ENCODE data around the gene RERE. TPM values are rescaled to one million over a fixed set of nuclear protein-coding genes. Genes with fewer than 3 reads are reported as not detected.

RERE gene
- total RNA-seq, 2 donors from 2014 or later = 102 to 108 TPM

DNA sequence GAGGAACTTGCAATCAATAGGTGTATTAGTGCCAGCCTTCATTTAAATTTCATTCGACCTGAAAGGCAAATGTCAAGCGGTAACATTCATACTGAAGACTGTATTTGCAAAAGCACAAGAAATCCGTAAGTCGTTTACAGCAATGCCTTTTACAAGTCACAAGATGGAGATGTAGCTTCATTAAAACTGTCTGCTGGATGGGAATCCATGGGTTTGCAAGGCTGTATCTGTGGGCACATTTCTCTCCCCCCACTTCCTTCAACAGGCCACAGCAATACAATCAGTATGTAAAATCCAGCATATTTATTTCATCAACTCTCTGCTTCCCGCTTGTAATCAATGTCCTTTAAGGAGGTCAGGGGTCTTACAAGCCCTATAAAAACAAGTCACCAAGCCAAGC lies 352.4 kb downstream of the RERE start:
- H3K27me3 Mint-ChIP-seq = no peaks in the 10 kb centered on the region
- H3K4me1 Mint-ChIP-seq = peaks cover 16% of the 10 kb centered on the region
- DNase-seq = no peak
- H3K36me3 Mint-ChIP-seq (ENCODE audit: low read depth) = no peaks in the 10 kb centered on the region
- no peaks in the 10 kb centered on the region for H3K9me3 ChIP-seq (ENCODE audit: control insufficient read depth, low read length, poor library complexity, severe bottlenecking)
- no peak overlapping the region for H3K27ac Mint-ChIP-seq
- H3K4me3 Mint-ChIP-seq = no peak overlapping the region
- ATAC-seq = no peak

- peaks cover 16% of the 10 kb centered on the region for H3K4me1 Mint-ChIP-seq
Measured at GRCh38 chr1:8464377-8464776, 353.1 kb downstream of the RERE start.

DNA sequence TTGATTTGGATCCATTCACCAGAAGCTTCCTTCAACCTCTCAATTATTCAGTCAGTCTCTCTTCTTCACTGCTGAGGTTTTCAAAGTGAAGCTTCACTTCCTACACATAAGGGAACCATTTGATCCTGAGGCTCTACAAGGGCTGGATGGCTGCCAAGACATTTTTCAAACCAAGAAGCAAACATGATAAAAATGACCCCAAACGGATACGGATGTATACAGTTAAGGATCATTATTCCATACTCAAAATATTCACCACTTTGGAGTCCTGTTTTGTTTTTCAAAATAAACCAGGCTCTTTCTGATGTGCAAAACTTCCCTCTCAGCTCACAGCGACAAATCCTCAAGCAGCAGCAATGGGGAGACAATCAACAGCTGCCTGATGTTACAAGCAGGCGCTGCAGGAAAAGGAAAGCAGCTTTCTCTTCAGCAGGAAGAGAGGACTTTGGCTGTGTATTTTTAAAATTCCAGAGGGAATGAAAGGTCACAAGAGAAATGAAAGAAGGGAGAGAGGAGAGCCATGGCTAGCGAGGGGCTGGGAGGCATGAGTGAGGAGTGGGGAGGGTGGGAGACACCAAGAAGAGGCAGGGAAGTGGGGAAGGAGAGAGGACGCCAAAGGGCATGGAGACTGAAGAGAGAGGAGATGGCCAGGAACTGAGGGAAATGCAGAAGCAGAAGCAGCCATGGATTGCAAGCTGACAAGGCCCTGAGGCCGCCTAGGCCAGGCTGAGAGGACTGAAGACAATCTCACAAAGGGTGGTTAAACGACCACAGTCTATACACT lies 354.1 kb downstream of the RERE start:
- DNase-seq (no peak), ATAC-seq (no peak)
- Mint-ChIP-seq H3K36me3 (ENCODE audit: low read depth) (no peaks in the 10 kb centered on the region), H3K4me3 (no peak overlapping the region), H3K27ac (peak overlapping the region; percentile 59), H3K27me3 (no peaks in the 10 kb centered on the region), H3K4me1 (peaks cover 16% of the 10 kb centered on the region)
- H3K9me3 ChIP-seq (ENCODE audit: control insufficient read depth, low read length, poor library complexity, severe bottlenecking) = no peaks in the 10 kb centered on the region

More at GRCh38 chr1:8464377-8464776, 353.1 kb downstream of the RERE start:
- no peak overlapping the region for H3K4me3 Mint-ChIP-seq
- no peaks in the 10 kb centered on the region for H3K36me3 Mint-ChIP-seq (ENCODE audit: low read depth)
- no peak for ATAC-seq
- H3K27ac Mint-ChIP-seq = peak overlapping the region; percentile 8
- no peaks in the 10 kb centered on the region for H3K27me3 Mint-ChIP-seq
- no peak for DNase-seq
- no peaks in the 10 kb centered on the region for H3K9me3 ChIP-seq (ENCODE audit: control insufficient read depth, low read length, poor library complexity, severe bottlenecking)

DNA sequence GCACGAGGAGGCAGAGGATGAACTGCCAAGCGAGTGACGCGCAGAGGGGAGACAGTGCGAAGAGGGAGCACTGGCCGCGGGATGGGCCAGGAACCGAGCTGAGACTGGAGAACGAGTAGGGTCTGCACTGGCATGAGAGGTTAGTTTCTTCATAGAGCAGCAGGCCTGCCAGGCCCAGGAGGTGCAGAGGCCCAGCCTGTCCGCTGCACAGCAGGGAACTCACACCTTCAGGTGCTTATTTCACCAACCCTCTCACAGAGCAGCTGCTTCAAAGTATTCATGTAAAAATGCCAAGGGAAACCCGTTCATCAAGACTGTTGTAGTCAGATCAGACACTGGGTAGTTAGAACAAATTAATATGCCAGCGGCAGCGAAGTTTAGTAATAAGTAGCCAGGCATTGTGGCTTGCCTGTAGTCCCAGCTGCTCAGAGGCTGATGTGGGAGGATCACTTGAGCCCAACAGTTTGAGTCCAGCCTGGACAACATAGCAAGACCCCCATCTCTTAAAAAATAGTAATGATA lies 355.0 kb downstream of the RERE start:
- Mint-ChIP-seq H3K4me1 (peaks cover 19% of the 10 kb centered on the region), H3K27me3 (no peaks in the 10 kb centered on the region), H3K4me3 (no peak overlapping the region), H3K27ac (peak overlapping the region; percentile 59), H3K36me3 (ENCODE audit: low read depth) (no peaks in the 10 kb centered on the region)
- no peak for DNase-seq
- no peaks in the 10 kb centered on the region for H3K9me3 ChIP-seq (ENCODE audit: control insufficient read depth, low read length, poor library complexity, severe bottlenecking)
- ATAC-seq = no peak

DNA sequence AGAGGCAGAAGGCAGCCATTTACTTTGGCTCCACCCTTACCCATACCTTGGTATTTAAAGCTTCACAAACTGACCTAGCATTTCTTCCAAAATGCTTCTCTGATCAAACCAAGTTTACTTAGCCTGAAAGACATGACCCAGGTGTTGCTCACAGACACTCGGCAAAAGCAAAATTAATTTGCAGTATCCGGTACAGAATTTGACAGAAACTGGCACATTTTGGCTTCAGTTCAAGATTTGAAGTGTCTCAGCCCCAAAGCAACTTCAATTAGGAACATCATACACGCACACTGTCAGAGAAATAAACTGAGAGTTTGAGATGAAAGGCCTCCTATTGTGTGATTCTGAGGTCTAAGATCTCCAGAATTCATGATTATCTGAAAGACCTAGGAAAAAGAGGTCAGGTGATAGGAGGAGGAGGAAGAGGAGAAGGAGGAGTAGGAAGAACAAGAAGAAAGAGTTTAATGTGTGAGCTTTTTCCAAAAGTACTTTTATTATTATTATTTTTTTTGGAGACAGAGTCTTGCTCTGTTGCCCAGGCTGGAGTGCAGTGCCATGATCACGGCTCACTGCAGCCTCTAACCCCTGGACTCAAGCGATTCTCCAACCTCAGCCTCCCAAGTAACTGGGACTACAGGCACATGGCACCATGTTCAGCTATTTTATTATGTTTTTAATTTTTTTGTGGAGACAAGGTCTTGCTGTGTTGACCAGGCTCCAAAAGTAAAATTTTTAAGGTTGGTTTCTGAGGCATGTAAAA lies 355.9 kb downstream of the RERE start:
- DNase-seq (no peak), ATAC-seq (no peak)
- Mint-ChIP-seq H3K27me3 (no peaks in the 10 kb centered on the region), H3K4me3 (no peak overlapping the region), H3K4me1 (peaks cover 27% of the 10 kb centered on the region), H3K36me3 (ENCODE audit: low read depth) (peaks cover 3% of the 10 kb centered on the region), H3K27ac (peak overlapping the region; percentile 39)
- no peaks in the 10 kb centered on the region for H3K9me3 ChIP-seq (ENCODE audit: control insufficient read depth, low read length, poor library complexity, severe bottlenecking)

GRCh38 chr1:8460784-8461183 lies 356.7 kb downstream of the RERE start:
- Mint-ChIP-seq H3K27ac (no peak overlapping the region), H3K27me3 (no peaks in the 10 kb centered on the region), H3K4me3 (no peak overlapping the region), H3K36me3 (ENCODE audit: low read depth) (peaks cover 3% of the 10 kb centered on the region), H3K4me1 (peaks cover 28% of the 10 kb centered on the region)
- ATAC-seq (no peak), DNase-seq (no peak)
- no peaks in the 10 kb centered on the region for H3K9me3 ChIP-seq (ENCODE audit: control insufficient read depth, low read length, poor library complexity, severe bottlenecking)

GRCh38 chr1:8460132-8460544 lies 357.3 kb downstream of the RERE start:
- DNase-seq (no peak), ATAC-seq (no peak)
- Mint-ChIP-seq H3K27me3 (no peaks in the 10 kb centered on the region), H3K36me3 (ENCODE audit: low read depth) (peaks cover 3% of the 10 kb centered on the region), H3K4me1 (peaks cover 30% of the 10 kb centered on the region), H3K4me3 (no peak overlapping the region), H3K27ac (no peak overlapping the region)
- no peaks in the 10 kb centered on the region for H3K9me3 ChIP-seq (ENCODE audit: control insufficient read depth, low read length, poor library complexity, severe bottlenecking)

- no peaks in the 10 kb centered on the region for H3K9me3 ChIP-seq (ENCODE audit: control insufficient read depth, low read length, poor library complexity, severe bottlenecking)
- DNase-seq = no peak
- Mint-ChIP-seq H3K27me3 (no peaks in the 10 kb centered on the region), H3K27ac (peak overlapping the region; percentile 14), H3K36me3 (ENCODE audit: low read depth) (peaks cover 3% of the 10 kb centered on the region), H3K4me3 (no peak overlapping the region), H3K4me1 (peaks cover 24% of the 10 kb centered on the region)
- ATAC-seq = no peak
Measured at GRCh38 chr1:8458607-8459006, 358.8 kb downstream of the RERE start.

GRCh38 chr1:8457760-8458381 lies 359.6 kb downstream of the RERE start:
- Mint-ChIP-seq H3K36me3 (ENCODE audit: low read depth) (peaks cover 3% of the 10 kb centered on the region), H3K4me3 (no peak overlapping the region), H3K27me3 (no peaks in the 10 kb centered on the region), H3K27ac (peak overlapping the region; percentile 14), H3K4me1 (peaks cover 17% of the 10 kb centered on the region)
- ATAC-seq (no peak), DNase-seq (no peak)
- no peaks in the 10 kb centered on the region for H3K9me3 ChIP-seq (ENCODE audit: control insufficient read depth, low read length, poor library complexity, severe bottlenecking)

DNA sequence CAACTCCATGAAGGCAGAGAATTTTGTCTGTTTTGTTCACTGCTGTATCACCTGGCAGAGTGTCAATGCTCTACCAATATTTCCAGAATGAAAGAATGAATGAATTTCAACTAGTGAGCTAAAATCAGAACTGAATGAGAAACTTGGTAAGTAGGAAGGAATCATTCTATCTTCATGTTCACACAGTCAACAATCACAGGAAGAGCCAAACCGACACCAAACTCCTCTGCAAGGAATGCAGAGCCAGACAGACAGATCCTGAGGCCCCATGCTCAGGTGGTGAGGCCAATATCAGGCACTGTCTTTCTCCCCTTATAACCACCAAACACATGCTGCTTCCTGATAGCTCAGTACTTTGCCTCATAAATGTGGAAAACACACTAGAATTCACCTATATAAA lies 360.4 kb downstream of the RERE start:
- Mint-ChIP-seq H3K27ac (peak overlapping the region; percentile 14), H3K27me3 (no peaks in the 10 kb centered on the region), H3K36me3 (ENCODE audit: low read depth) (peaks cover 3% of the 10 kb centered on the region), H3K4me1 (peaks cover 16% of the 10 kb centered on the region), H3K4me3 (no peak overlapping the region)
- no peak for DNase-seq
- no peaks in the 10 kb centered on the region for H3K9me3 ChIP-seq (ENCODE audit: control insufficient read depth, low read length, poor library complexity, severe bottlenecking)
- no peak for ATAC-seq

DNA sequence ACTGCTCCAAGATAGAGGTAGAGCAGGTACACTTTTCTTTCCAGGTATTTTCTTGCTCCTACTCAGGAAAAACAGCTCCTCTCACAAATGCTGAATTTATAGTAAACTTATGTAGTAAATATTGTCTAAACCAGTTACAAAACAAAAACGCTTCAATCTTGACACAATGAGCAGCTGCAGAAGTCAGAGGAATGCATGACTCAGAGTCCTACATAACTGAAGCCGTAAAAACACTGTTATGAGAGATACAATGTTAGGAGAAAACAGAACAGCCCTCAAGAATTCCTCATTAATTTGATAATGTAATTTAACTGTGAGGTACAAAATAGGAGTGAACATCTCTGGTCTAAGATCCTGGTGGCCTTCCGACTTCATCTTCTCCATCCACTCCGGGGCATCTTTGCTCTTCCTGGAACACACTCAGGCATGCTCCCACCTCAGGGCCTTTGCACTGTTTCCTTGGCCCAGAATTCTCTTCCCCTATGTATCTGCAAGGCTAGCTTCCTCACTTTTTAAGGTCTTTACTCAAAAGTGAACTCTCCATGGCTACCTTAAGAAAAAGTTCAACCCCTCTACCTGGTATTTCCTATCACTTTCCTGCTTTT lies 361.0 kb downstream of the RERE start:
- H3K27me3 Mint-ChIP-seq = no peaks in the 10 kb centered on the region
- ATAC-seq = no peak
- peaks cover 3% of the 10 kb centered on the region for H3K36me3 Mint-ChIP-seq (ENCODE audit: low read depth)
- H3K4me3 Mint-ChIP-seq = no peak overlapping the region
- DNase-seq = no peak
- peaks cover 14% of the 10 kb centered on the region for H3K4me1 Mint-ChIP-seq
- peak overlapping the region; percentile 14 for H3K27ac Mint-ChIP-seq
- H3K9me3 ChIP-seq (ENCODE audit: control insufficient read depth, low read length, poor library complexity, severe bottlenecking) = no peaks in the 10 kb centered on the region

DNA sequence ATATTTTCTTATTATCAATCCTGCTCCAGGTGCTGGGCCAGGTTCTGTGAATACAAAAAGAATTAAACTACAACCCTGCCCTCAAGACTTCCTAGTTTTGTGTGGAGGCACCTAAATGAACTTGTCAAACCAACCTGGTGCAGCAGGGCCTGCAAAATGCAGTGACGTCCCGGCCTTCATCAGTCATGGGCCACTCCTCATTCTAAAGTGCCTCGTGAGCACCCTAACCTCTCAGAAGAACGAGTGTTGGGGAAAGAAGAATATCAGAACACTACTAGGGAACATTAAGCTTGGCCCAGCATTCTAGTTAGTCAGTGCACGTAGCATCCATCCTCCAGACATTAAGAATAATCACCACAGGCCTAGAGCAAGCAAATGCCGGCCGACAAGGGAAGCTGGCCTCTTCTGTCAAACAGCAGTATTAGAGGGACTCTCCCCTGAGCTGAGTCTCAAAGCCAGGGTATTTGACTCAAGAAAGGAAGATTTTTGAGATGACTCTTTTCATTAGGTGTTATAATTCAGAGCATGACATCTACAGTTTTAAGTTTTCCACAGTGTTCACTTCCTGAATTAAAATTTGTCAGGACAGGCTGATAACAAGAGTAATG lies 361.6 kb downstream of the RERE start:
- ATAC-seq (no peak), DNase-seq (no peak)
- Mint-ChIP-seq H3K4me1 (peaks cover 13% of the 10 kb centered on the region), H3K27ac (peak overlapping the region; percentile 14), H3K4me3 (no peak overlapping the region), H3K36me3 (ENCODE audit: low read depth) (peaks cover 3% of the 10 kb centered on the region), H3K27me3 (no peaks in the 10 kb centered on the region)
- H3K9me3 ChIP-seq (ENCODE audit: control insufficient read depth, low read length, poor library complexity, severe bottlenecking) = no peaks in the 10 kb centered on the region
